ENCODE measurements around the gene DDX27.

- TF ChIP-seq, protein P1, sequence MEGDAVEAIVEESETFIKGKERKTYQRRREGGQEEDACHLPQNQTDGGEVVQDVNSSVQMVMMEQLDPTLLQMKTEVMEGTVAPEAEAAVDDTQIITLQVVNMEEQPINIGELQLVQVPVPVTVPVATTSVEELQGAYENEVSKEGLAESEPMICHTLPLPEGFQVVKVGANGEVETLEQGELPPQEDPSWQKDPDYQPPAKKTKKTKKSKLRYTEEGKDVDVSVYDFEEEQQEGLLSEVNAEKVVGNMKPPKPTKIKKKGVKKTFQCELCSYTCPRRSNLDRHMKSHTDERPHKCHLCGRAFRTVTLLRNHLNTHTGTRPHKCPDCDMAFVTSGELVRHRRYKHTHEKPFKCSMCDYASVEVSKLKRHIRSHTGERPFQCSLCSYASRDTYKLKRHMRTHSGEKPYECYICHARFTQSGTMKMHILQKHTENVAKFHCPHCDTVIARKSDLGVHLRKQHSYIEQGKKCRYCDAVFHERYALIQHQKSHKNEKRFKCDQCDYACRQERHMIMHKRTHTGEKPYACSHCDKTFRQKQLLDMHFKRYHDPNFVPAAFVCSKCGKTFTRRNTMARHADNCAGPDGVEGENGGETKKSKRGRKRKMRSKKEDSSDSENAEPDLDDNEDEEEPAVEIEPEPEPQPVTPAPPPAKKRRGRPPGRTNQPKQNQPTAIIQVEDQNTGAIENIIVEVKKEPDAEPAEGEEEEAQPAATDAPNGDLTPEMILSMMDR (IDR thresholded peaks at IDR 0.05): no peak
- TF ChIP-seq, protein P2, sequence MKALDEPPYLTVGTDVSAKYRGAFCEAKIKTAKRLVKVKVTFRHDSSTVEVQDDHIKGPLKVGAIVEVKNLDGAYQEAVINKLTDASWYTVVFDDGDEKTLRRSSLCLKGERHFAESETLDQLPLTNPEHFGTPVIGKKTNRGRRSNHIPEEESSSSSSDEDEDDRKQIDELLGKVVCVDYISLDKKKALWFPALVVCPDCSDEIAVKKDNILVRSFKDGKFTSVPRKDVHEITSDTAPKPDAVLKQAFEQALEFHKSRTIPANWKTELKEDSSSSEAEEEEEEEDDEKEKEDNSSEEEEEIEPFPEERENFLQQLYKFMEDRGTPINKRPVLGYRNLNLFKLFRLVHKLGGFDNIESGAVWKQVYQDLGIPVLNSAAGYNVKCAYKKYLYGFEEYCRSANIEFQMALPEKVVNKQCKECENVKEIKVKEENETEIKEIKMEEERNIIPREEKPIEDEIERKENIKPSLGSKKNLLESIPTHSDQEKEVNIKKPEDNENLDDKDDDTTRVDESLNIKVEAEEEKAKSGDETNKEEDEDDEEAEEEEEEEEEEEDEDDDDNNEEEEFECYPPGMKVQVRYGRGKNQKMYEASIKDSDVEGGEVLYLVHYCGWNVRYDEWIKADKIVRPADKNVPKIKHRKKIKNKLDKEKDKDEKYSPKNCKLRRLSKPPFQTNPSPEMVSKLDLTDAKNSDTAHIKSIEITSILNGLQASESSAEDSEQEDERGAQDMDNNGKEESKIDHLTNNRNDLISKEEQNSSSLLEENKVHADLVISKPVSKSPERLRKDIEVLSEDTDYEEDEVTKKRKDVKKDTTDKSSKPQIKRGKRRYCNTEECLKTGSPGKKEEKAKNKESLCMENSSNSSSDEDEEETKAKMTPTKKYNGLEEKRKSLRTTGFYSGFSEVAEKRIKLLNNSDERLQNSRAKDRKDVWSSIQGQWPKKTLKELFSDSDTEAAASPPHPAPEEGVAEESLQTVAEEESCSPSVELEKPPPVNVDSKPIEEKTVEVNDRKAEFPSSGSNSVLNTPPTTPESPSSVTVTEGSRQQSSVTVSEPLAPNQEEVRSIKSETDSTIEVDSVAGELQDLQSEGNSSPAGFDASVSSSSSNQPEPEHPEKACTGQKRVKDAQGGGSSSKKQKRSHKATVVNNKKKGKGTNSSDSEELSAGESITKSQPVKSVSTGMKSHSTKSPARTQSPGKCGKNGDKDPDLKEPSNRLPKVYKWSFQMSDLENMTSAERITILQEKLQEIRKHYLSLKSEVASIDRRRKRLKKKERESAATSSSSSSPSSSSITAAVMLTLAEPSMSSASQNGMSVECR (CRISPR knock-in tag; IDR thresholded peaks at IDR 0.05; ENCODE audit: borderline replicate concordance): no peak
- TF ChIP-seq, protein P3, sequence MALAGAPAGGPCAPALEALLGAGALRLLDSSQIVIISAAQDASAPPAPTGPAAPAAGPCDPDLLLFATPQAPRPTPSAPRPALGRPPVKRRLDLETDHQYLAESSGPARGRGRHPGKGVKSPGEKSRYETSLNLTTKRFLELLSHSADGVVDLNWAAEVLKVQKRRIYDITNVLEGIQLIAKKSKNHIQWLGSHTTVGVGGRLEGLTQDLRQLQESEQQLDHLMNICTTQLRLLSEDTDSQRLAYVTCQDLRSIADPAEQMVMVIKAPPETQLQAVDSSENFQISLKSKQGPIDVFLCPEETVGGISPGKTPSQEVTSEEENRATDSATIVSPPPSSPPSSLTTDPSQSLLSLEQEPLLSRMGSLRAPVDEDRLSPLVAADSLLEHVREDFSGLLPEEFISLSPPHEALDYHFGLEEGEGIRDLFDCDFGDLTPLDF (CRISPR knock-in tag; IDR thresholded peaks at IDR 0.05): no peak
- TF ChIP-seq CDX4 (CRISPR knock-in tag; IDR thresholded peaks at IDR 0.05; ENCODE audit: borderline replicate concordance): no peak
- TF ChIP-seq CREB1 (CRISPR knock-in tag; IDR thresholded peaks at IDR 0.05): no peak
These were observed 32.5 kb upstream of the DDX27 start for GRCh38 chr20:49186535-49187329.
